Thyroid gland (tissue), 4 donors: Measurements from ENCODE around the gene HIVEP3.

Source experiments
- POLR2A ChIP-seq, 2 donors: fragments of 450-650 bp; IDR thresholded peaks; one replicate each; pipeline ENCODE4 v1.6.1; 2017; ENCODE audit warnings: antibody characterized with exemption in 2 of 2, mild to moderate bottlenecking in 2 of 2, moderate library complexity in 1 of 2
- TF ChIP-seq, protein P1 (sequence below), 6 experiments: fragments of 200-600 bp in 3 of 6; fragments of 450-650 bp in 3 of 6; sonication (generic) in 3 of 6; IDR thresholded peaks; one replicate each; pipeline ENCODE4 v1.5.1; 2016 to 2019; ENCODE audit warnings: antibody characterized with exemption in 6 of 6, mild to moderate bottlenecking in 2 of 6, inconsistent platforms in 1 of 6, moderate library complexity in 1 of 6

DNA sequence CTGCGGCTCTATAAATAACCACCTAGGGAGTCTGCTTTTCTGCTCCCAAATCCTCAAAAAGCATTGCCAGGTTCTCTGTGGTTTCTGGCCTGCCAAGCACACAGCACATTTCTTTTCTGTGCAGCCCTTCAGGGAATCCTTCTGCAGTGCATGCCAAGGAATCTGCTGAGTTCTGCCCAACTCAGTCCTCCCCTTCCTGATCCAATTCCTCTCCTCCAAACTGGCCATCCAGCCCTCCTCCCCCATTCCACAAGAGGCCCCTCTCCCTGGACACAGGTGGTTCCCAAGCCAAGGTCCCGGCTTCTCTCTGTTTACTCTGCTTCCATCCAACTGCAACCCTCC lies 61.8 kb downstream of the HIVEP3 start:
- TF ChIP-seq, protein P1, sequence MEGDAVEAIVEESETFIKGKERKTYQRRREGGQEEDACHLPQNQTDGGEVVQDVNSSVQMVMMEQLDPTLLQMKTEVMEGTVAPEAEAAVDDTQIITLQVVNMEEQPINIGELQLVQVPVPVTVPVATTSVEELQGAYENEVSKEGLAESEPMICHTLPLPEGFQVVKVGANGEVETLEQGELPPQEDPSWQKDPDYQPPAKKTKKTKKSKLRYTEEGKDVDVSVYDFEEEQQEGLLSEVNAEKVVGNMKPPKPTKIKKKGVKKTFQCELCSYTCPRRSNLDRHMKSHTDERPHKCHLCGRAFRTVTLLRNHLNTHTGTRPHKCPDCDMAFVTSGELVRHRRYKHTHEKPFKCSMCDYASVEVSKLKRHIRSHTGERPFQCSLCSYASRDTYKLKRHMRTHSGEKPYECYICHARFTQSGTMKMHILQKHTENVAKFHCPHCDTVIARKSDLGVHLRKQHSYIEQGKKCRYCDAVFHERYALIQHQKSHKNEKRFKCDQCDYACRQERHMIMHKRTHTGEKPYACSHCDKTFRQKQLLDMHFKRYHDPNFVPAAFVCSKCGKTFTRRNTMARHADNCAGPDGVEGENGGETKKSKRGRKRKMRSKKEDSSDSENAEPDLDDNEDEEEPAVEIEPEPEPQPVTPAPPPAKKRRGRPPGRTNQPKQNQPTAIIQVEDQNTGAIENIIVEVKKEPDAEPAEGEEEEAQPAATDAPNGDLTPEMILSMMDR (IDR thresholded peaks at IDR 0.05), result no peak
- no peak for TF ChIP-seq POLR2A (IDR thresholded peaks at IDR 0.05)
